GM23248 (cell line): ENCODE measurements around the gene RHBG.

Experiments used
- EZH2 ChIP-seq: fragments of 200-600 bp; sonication (generic); IDR thresholded peaks from 2 replicates; pipeline ENCODE4 v1.6.1; 2018; ENCODE audit warnings: antibody characterized with exemption, mild to moderate bottlenecking; ENCODE audit not compliant: insufficient read depth, poor library complexity, severe bottlenecking
- EZH2phosphoT487 ChIP-seq: fragments of 200-600 bp; sonication (generic); IDR thresholded peaks from 2 replicates; pipeline ENCODE4 v1.6.1; 2018; ENCODE audit warnings: antibody characterized with exemption, moderate library complexity, mild to moderate bottlenecking, low read depth; ENCODE audit not compliant: insufficient read depth

GRCh38 chr1:156412653-156413321 lies 43.8 kb downstream of the RHBG start:
- TF ChIP-seq EZH2phosphoT487: no peak
- TF ChIP-seq EZH2: no peak
